Measurements from ENCODE around the gene ARL15.

ARL15 gene

DNA sequence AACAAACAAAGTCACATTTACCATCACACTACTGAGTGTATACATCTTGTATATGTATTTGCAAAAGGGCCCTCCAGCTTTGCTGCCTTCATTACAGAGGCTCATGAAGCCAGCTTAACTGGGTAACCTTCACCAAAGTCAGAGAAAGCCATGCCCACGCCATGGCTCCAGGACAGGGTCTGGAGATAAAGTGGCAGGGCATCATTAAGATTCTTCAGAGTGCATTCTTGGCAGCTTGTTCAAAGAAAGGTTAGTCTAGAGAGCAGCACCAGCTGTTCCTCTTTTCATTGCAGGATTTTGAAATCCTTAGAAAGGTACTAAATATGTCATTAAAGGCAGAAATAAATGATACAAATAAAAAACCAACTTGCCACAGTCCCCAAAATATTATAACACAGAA, 416.7 kb downstream of the ARL15 start:
- Histone ChIP-seq H4K8ac (ENCODE audit: low read depth, low read length) (no peak overlapping the region), H4K91ac (ENCODE audit: low read depth, low read length) (no peak overlapping the region), H3K27me3 (ENCODE audit: insufficient read depth, low read length) (no peaks in the 10 kb centered on the region), H3K18ac (ENCODE audit: low read length) (no peak overlapping the region), H3K9me3 (ENCODE audit: insufficient read depth, low read depth, low read length) (no peaks in the 10 kb centered on the region), H2BK5ac (ENCODE audit: low read depth, low read length, poor library complexity) (no peak overlapping the region), H2AFZ (ENCODE audit: insufficient read depth, low read length, poor library complexity) (no peak overlapping the region), H3K14ac (ENCODE audit: low read length) (no peak overlapping the region), H2BK12ac (ENCODE audit: low read length) (no peak overlapping the region), H2AK5ac (ENCODE audit: low read length) (no peak overlapping the region), H3K9ac (ENCODE audit: low read length) (no peak overlapping the region), H3K79me1 (ENCODE audit: low read length) (no peaks in the 10 kb centered on the region), H3K4me3 (ENCODE audit: low read depth, low read length) (no peak overlapping the region), H4K12ac (ENCODE audit: low read depth, low read length) (no peak overlapping the region), H3K4me2 (ENCODE audit: low read length) (no peak overlapping the region), H3K36me3 (ENCODE audit: control insufficient read depth in 1 of 2, insufficient read depth in 2 of 2, low read length in 2 of 2) (peaks cover 0 to 3% of the 10 kb centered on the region in 2 experiments), H2BK120ac (ENCODE audit: insufficient read depth, low read length, poor library complexity) (no peak overlapping the region), H3K23ac (ENCODE audit: low read length) (no peak overlapping the region), H3K79me2 (ENCODE audit: control insufficient read depth, insufficient read depth, low read length, poor library complexity) (no peaks in the 10 kb centered on the region), H3K4me1 (ENCODE audit: control insufficient read depth in 1 of 2, insufficient read depth in 2 of 2, low read length in 2 of 2) (no peaks in the 10 kb centered on the region), H3K27ac (ENCODE audit: low read depth, low read length) (no peak overlapping the region), H3K4ac (ENCODE audit: low read depth, low read length) (no peak overlapping the region)
- no CpG with 5 or more reads among the region's 1 CpG for WGBS (ENCODE audit: extremely low coverage, insufficient coverage, insufficient read length)
- DNase-seq: no peak

DNA sequence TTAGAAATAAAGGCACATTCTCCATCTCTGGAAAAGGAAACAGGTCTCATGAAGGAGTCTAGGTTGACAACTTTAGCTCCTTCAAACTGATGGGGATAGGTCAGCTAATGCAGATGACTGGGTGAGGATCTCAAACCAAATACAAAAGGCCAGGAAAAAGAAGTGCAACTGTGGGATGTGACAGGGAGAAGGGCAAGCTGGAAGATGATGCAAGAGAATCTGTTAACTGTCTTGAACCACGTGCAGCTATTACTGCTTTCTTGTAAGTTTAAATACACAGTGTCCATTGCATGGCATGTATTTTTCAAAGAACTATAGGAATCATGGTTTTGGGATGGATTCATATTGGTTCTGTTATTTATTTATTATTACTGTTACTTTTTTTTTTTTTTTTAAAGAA, 418.1 kb downstream of the ARL15 start:
- no peaks in the 10 kb centered on the region for H3K79me2 ChIP-seq (ENCODE audit: control insufficient read depth, insufficient read depth, low read length, poor library complexity)
- no peak overlapping the region for H4K12ac ChIP-seq (ENCODE audit: low read depth, low read length)
- H3K27me3 ChIP-seq (ENCODE audit: insufficient read depth, low read length): no peaks in the 10 kb centered on the region
- H2BK12ac ChIP-seq (ENCODE audit: low read length): no peak overlapping the region
- no peaks in the 10 kb centered on the region for H3K9me3 ChIP-seq (ENCODE audit: insufficient read depth, low read depth, low read length)
- no peak overlapping the region for H4K8ac ChIP-seq (ENCODE audit: low read depth, low read length)
- no peak overlapping the region for H3K4ac ChIP-seq (ENCODE audit: low read depth, low read length)
- no peak overlapping the region for H2BK5ac ChIP-seq (ENCODE audit: low read depth, low read length, poor library complexity)
- H2BK120ac ChIP-seq (ENCODE audit: insufficient read depth, low read length, poor library complexity): no peak overlapping the region
- H3K14ac ChIP-seq (ENCODE audit: low read length): no peak overlapping the region
- H3K4me2 ChIP-seq (ENCODE audit: low read length): no peak overlapping the region
- H2AK5ac ChIP-seq (ENCODE audit: low read length): no peak overlapping the region
- WGBS (ENCODE audit: extremely low coverage, insufficient coverage, insufficient read length): no CpG with 5 or more reads among the region's 1 CpG
- no peak overlapping the region for H3K4me3 ChIP-seq (ENCODE audit: low read depth, low read length)
- DNase-seq: no peak
- H3K4me1 ChIP-seq (ENCODE audit: control insufficient read depth in 1 of 2, insufficient read depth in 2 of 2, low read length in 2 of 2): no peaks in the 10 kb centered on the region
- H2AFZ ChIP-seq (ENCODE audit: insufficient read depth, low read length, poor library complexity): no peak overlapping the region
- H3K18ac ChIP-seq (ENCODE audit: low read length): no peak overlapping the region
- H4K91ac ChIP-seq (ENCODE audit: low read depth, low read length): no peak overlapping the region
- no peak overlapping the region for H3K23ac ChIP-seq (ENCODE audit: low read length)
- H3K36me3 ChIP-seq (ENCODE audit: control insufficient read depth in 1 of 2, insufficient read depth in 2 of 2, low read length in 2 of 2): peaks cover 0 to 3% of the 10 kb centered on the region in 2 experiments
- no peaks in the 10 kb centered on the region for H3K79me1 ChIP-seq (ENCODE audit: low read length)
- H3K27ac ChIP-seq (ENCODE audit: low read depth, low read length): no peak overlapping the region
- no peak overlapping the region for H3K9ac ChIP-seq (ENCODE audit: low read length)

DNA sequence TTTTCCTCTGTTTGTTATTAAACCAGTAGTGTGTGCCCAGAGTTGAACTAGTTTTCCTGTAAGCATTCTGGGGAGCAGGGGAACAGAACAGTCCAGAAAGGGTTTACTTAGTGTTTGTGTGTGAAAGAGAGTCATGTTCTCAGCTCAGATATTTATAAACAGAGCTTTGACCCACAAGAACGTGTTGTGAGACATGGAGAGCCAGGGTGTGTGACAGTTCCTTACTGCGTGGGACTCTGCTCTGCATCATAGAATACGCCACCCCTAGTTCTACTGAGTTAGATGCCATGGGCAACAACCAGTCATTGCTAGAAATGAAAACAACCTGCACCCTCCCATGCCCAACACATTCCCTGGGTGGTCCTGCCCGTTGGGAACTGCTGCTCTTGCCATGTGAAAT, 419.2 kb downstream of the ARL15 start:
- no peak overlapping the region for H3K4ac ChIP-seq (ENCODE audit: low read depth, low read length)
- no peak overlapping the region for H4K91ac ChIP-seq (ENCODE audit: low read depth, low read length)
- no peaks in the 10 kb centered on the region for H3K79me1 ChIP-seq (ENCODE audit: low read length)
- H3K4me2 ChIP-seq (ENCODE audit: low read length): no peak overlapping the region
- H3K14ac ChIP-seq (ENCODE audit: low read length): no peak overlapping the region
- no peak overlapping the region for H2AFZ ChIP-seq (ENCODE audit: insufficient read depth, low read length, poor library complexity)
- DNase-seq: no peak
- no peak overlapping the region for H2AK5ac ChIP-seq (ENCODE audit: low read length)
- no peak overlapping the region for H3K18ac ChIP-seq (ENCODE audit: low read length)
- no peak overlapping the region for H3K23ac ChIP-seq (ENCODE audit: low read length)
- no peaks in the 10 kb centered on the region for H3K9me3 ChIP-seq (ENCODE audit: insufficient read depth, low read depth, low read length)
- no CpG with 5 or more reads among the region's 4 CpGs for WGBS (ENCODE audit: extremely low coverage, insufficient coverage, insufficient read length)
- H3K27me3 ChIP-seq (ENCODE audit: insufficient read depth, low read length): no peaks in the 10 kb centered on the region
- no peak overlapping the region for H3K27ac ChIP-seq (ENCODE audit: low read depth, low read length)
- no peak overlapping the region for H4K12ac ChIP-seq (ENCODE audit: low read depth, low read length)
- no peak overlapping the region for H2BK5ac ChIP-seq (ENCODE audit: low read depth, low read length, poor library complexity)
- no peak overlapping the region for H2BK12ac ChIP-seq (ENCODE audit: low read length)
- H3K36me3 ChIP-seq (ENCODE audit: control insufficient read depth in 1 of 2, insufficient read depth in 2 of 2, low read length in 2 of 2): peaks cover 0 to 3% of the 10 kb centered on the region in 2 experiments
- H3K79me2 ChIP-seq (ENCODE audit: control insufficient read depth, insufficient read depth, low read length, poor library complexity): no peaks in the 10 kb centered on the region
- no peak overlapping the region for H3K4me3 ChIP-seq (ENCODE audit: low read depth, low read length)
- H2BK120ac ChIP-seq (ENCODE audit: insufficient read depth, low read length, poor library complexity): no peak overlapping the region
- H3K4me1 ChIP-seq (ENCODE audit: control insufficient read depth in 1 of 2, insufficient read depth in 2 of 2, low read length in 2 of 2): no peaks in the 10 kb centered on the region
- no peak overlapping the region for H4K8ac ChIP-seq (ENCODE audit: low read depth, low read length)
- no peak overlapping the region for H3K9ac ChIP-seq (ENCODE audit: low read length)

DNA sequence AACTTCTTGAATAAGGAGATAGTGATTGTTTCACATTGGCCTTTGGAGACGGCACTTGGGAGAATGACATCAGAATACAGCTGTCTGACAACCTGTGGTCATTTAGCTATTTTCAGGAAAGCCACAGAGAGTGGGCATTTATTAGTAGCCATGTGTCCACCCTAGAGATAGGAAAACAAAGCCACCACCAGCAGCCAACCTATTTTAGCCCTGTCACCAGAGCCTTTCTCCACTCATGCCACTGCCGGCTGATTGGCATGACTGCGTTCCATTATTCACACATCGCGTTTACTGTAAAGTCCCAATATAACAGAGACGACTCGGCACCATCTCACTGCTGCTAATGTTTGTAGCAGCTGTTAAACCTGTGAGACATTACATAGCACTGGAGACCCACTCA, 419.9 kb downstream of the ARL15 start:
- H2AFZ ChIP-seq (ENCODE audit: insufficient read depth, low read length, poor library complexity): no peak overlapping the region
- H4K8ac ChIP-seq (ENCODE audit: low read depth, low read length): no peak overlapping the region
- no peak overlapping the region for H2BK12ac ChIP-seq (ENCODE audit: low read length)
- no peak overlapping the region for H3K9ac ChIP-seq (ENCODE audit: low read length)
- no CpG with 5 or more reads among the region's 7 CpGs for WGBS (ENCODE audit: extremely low coverage, insufficient coverage, insufficient read length)
- H2AK5ac ChIP-seq (ENCODE audit: low read length): no peak overlapping the region
- no peak overlapping the region for H3K4me3 ChIP-seq (ENCODE audit: low read depth, low read length)
- no peak overlapping the region for H3K23ac ChIP-seq (ENCODE audit: low read length)
- no peaks in the 10 kb centered on the region for H3K27me3 ChIP-seq (ENCODE audit: insufficient read depth, low read length)
- no peak overlapping the region for H2BK120ac ChIP-seq (ENCODE audit: insufficient read depth, low read length, poor library complexity)
- H2BK5ac ChIP-seq (ENCODE audit: low read depth, low read length, poor library complexity): no peak overlapping the region
- peaks cover 0 to 3% of the 10 kb centered on the region in 2 experiments for H3K36me3 ChIP-seq (ENCODE audit: control insufficient read depth in 1 of 2, insufficient read depth in 2 of 2, low read length in 2 of 2)
- no peak overlapping the region for H4K12ac ChIP-seq (ENCODE audit: low read depth, low read length)
- no peak overlapping the region for H3K14ac ChIP-seq (ENCODE audit: low read length)
- no peaks in the 10 kb centered on the region for H3K4me1 ChIP-seq (ENCODE audit: control insufficient read depth in 1 of 2, insufficient read depth in 2 of 2, low read length in 2 of 2)
- no peaks in the 10 kb centered on the region for H3K79me1 ChIP-seq (ENCODE audit: low read length)
- no peak overlapping the region for H3K18ac ChIP-seq (ENCODE audit: low read length)
- H3K4ac ChIP-seq (ENCODE audit: low read depth, low read length): no peak overlapping the region
- H3K27ac ChIP-seq (ENCODE audit: low read depth, low read length): no peak overlapping the region
- no peaks in the 10 kb centered on the region for H3K9me3 ChIP-seq (ENCODE audit: insufficient read depth, low read depth, low read length)
- H3K4me2 ChIP-seq (ENCODE audit: low read length): no peak overlapping the region
- H3K79me2 ChIP-seq (ENCODE audit: control insufficient read depth, insufficient read depth, low read length, poor library complexity): no peaks in the 10 kb centered on the region
- no peak for DNase-seq
- H4K91ac ChIP-seq (ENCODE audit: low read depth, low read length): no peak overlapping the region

Data from trophoblast cell (in vitro differentiated cells and primary cell).